Tibial nerve (tissue), 3 donors: ENCODE measurements around the gene ID3.

Experiments used
- CTCF ChIP-seq, 5 experiments: fragments of 200-600 bp in 3 of 5; fragments of 450-650 bp in 2 of 5; sonication (generic) in 3 of 5; IDR thresholded peaks; one replicate each; pipeline ENCODE4 v1.5.1; 2016 to 2019; ENCODE audit warnings: antibody characterized with exemption in 5 of 5, mild to moderate bottlenecking in 3 of 5, moderate library complexity in 2 of 5
- POLR2A ChIP-seq, 2 donors: fragments of 450-650 bp; IDR thresholded peaks; one replicate each; pipeline ENCODE4 v1.6.1; 2017; ENCODE audit warnings: antibody characterized with exemption in 2 of 2, mild to moderate bottlenecking in 2 of 2, moderate library complexity in 2 of 2

- TF ChIP-seq CTCF (IDR thresholded peaks at IDR 0.05): peak; percentile 81 to 97 (median 91)
- TF ChIP-seq POLR2A (IDR thresholded peaks at IDR 0.05): no peak
Observed at GRCh38 chr1:23544444-23545389, 14.6 kb downstream of the ID3 start.
